D721Med (cell line): ENCODE data around the gene GALNT11.

Experiments
- DNase-seq: peaks from one replicate; pipeline ENCODE4 v3.0.0; 2011; ENCODE audit warnings: low spot score; ENCODE audit not compliant: insufficient read length
- FAIRE-seq: peaks from 2 replicates; lab custom pipeline; 2011; peaks lifted over from hg19 to GRCh38; lab: Jason Lieb, UNC
- TF ChIP-seq, protein P1 (sequence below): IDR thresholded peaks from 2 replicates; pipeline ENCODE4 v1.5.1; 2012; ENCODE audit warnings: mild to moderate bottlenecking, control low read depth; ENCODE audit not compliant: insufficient read depth; ENCODE audit errors: missing control alignments

The GALNT11 gene

GRCh38 chr7:152085131-152085530, 59.7 kb downstream of the GALNT11 start:
- TF ChIP-seq, protein P1, sequence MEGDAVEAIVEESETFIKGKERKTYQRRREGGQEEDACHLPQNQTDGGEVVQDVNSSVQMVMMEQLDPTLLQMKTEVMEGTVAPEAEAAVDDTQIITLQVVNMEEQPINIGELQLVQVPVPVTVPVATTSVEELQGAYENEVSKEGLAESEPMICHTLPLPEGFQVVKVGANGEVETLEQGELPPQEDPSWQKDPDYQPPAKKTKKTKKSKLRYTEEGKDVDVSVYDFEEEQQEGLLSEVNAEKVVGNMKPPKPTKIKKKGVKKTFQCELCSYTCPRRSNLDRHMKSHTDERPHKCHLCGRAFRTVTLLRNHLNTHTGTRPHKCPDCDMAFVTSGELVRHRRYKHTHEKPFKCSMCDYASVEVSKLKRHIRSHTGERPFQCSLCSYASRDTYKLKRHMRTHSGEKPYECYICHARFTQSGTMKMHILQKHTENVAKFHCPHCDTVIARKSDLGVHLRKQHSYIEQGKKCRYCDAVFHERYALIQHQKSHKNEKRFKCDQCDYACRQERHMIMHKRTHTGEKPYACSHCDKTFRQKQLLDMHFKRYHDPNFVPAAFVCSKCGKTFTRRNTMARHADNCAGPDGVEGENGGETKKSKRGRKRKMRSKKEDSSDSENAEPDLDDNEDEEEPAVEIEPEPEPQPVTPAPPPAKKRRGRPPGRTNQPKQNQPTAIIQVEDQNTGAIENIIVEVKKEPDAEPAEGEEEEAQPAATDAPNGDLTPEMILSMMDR = no peak
- no peak for DNase-seq
- no peak for FAIRE-seq

- DNase-seq = no peak
- TF ChIP-seq, protein P1 = no peak
- no peak for FAIRE-seq
Measured at GRCh38 chr7:152086513-152086912, 61.0 kb downstream of the GALNT11 start.

GRCh38 chr7:152089183-152089582, 63.7 kb downstream of the GALNT11 start:
- TF ChIP-seq, protein P1 = no peak
- FAIRE-seq = no peak
- no peak for DNase-seq

- TF ChIP-seq, protein P1 = no peak
- DNase-seq (no peak), FAIRE-seq (no peak)
Measured at GRCh38 chr7:152090747-152091146, 65.3 kb downstream of the GALNT11 start.

DNA sequence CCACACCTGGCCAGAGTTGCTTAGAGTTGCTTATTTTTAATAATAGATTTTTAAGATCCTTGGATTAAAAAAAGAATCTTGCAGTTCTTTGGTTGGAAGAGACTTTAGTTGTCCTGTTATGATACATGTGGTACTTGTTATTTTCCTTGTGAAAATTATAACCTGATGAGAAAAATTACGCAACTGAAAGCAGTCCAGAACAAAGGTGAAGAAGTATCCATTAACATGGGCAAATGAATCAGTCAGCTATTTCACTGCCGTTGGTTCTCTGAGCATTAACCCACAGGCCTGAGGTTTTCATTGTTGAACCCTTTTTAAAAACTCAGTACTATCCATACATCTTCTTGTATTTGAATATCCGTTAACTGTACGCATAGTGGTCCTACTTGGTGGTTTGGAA, 68.2 kb downstream of the GALNT11 start:
- DNase-seq (no peak), FAIRE-seq (no peak)
- TF ChIP-seq, protein P1 = no peak

DNA sequence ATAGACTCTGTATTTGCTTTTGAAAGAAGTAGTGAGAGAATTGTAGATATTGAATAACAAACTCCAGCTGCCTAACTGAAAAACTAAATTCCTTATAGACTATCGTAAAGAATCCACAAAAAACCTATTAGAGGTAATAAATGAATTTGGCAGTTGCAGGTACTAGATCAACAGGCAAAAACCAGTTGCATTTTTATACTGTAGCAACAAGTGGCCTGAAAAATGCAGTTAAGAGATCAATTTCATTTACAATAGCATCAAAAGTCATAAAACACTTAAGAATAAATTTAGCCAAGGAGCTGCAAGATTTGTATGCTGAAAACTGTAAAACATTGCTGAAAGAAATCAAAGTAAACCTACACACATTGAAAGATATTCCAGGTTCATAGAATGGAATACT, 70.3 kb downstream of the GALNT11 start:
- no peak for DNase-seq
- TF ChIP-seq, protein P1 = no peak
- peak; percentile 67 for FAIRE-seq

GRCh38 chr7:152097330-152097729, 71.9 kb downstream of the GALNT11 start:
- DNase-seq (no peak), FAIRE-seq (no peak)
- TF ChIP-seq, protein P1 = no peak
